CD4-positive, alpha-beta T cell treated with Interleukin-6 for 4 hours (primary cell): ENCODE measurements around the gene AXL.
A peak's percentile ranks its signal among the peaks of the same experiment; 100 is the strongest.
"Not testable (repeated sequence)": the region's sequence is repeated elsewhere in the genome, so short reads cannot be mapped to it uniquely, and the experiment has no call there.

Experiments used
- DNase-seq: peaks from one replicate; pipeline ENCODE4 v3.0.0-alpha.2; 2020; ENCODE audit warnings: mixed read lengths

Gene AXL

GRCh38 chr19:41206926-41207750 is 11.9 kb upstream of the AXL start:
- no peak for DNase-seq

DNA sequence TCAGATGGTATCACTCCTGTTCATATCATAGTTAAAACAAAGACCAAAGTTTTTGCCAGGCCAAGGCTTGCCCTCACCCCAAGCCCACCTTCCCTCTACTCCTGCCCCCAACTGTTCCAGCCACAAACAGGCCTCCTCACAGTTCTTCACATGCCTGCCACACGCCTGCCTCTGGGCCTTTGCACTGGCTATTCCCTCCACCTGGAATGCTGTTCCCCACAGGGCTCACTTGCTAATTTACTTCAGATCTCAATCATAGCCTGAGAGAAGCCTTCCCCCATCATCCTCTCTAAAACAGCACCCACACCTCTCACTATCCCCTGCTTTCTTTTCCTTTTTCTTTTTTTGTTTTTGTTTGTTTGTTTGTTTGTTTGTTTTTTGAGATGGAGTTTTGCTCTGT is 4.9 kb upstream of the AXL start:
- no peak for DNase-seq

GRCh38 chr19:41217741-41218140 is 1.3 kb upstream of the AXL start:
- DNase-seq = no peak

GRCh38 chr19:41218249-41218614 is 791 bp upstream of the AXL start:
- no peak for DNase-seq

DNA sequence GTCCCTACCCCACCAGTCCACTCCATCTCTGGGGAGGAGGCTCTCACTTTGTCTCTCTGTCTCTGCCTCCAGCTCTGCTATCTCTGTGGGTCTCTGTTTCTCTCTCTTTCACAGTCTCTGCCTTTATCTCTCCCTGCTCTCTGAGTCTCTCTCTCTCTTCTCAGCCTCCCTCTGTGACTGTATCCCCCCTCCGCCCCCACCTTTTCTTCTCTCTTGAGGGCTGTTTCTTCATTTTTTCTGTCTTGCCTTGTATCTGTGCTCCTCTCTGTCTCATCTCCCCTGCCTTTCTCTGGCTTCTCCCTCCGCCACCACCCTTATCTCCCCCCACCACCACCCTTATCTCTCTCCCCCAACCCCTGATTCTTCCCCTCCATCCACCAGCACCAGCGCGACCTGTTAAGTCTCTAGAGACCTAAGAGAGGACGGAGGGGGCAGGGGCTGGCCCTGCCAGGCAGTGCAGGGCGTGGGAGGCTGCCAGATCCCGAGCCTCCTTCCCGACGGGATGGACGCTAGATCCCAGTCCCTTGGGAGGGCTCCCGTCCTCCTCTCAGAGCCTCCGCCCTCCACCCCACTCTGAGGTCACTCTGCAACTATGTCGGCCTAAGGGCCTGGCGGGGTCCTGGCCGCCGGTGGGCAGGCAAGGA is 1.0 kb downstream of the AXL start:
- DNase-seq = no peak

DNA sequence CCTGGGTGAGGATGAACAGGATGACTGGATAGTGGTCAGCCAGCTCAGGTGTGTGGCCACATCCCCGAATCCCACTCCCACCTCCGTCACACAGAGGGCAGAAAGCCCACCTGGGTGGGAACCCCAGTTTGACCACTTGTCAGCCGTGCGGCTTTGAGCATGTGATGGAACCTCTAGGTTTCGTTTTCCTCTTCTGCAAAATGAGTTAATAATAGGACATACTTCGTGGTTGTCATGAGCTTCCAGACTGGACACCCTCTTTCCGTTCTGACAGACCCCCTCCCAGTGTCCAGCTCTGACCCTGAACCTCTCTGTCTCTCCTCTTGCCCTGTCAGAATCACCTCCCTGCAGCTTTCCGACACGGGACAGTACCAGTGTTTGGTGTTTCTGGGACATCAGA is 1.8 kb downstream of the AXL start:
- no peak for DNase-seq

DNA sequence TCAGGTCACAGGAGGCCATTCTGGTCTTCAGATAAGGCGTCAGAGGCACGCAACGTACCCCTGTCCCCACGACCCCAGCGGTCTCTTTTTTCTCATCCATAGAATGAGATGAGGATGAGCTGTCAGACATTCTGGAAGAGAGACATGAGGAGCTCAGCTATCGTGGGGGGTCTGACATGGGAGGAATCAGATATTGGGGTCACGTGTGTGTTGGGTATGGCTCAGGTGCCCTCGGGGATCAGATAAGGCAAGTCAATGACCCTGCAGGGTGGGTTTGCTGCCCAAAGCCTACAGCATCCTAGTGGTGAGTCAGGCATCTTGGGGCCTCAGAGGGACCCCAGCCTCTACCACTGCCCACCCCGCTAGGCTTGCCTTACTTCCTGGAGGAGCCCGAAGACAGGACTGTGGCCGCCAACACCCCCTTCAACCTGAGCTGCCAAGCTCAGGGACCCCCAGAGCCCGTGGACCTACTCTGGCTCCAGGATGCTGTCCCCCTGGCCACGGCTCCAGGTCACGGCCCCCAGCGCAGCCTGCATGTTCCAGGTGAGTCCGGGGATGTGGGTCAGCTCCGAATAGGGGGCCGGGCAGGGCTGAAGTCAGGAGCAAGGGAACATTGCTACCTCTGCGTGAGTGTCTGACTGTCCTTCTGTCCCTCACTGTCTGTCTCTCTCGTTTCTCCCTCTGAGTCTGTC is 2.6 kb downstream of the AXL start:
- no peak for DNase-seq

DNA sequence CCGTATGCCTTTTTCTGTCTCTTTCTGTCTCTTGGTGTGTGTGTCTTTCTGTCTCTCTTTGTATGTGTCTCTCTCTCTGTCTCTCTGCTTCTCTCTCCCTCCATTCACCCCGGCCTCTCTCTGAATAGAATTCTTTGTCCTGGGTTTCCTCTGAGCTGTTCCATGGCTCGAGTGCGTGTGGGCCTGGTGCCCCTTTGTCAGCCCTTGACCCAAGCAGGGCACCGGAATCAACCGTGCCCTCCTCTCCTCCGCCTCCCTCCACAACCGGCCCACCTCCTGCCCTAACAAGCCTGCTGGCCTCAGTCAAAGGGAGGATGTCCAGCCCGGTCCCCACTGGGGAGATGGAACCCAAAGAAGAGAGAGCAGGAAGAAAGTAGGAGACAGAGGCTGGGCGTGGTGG is 3.2 kb downstream of the AXL start:
- DNase-seq = no peak

DNA sequence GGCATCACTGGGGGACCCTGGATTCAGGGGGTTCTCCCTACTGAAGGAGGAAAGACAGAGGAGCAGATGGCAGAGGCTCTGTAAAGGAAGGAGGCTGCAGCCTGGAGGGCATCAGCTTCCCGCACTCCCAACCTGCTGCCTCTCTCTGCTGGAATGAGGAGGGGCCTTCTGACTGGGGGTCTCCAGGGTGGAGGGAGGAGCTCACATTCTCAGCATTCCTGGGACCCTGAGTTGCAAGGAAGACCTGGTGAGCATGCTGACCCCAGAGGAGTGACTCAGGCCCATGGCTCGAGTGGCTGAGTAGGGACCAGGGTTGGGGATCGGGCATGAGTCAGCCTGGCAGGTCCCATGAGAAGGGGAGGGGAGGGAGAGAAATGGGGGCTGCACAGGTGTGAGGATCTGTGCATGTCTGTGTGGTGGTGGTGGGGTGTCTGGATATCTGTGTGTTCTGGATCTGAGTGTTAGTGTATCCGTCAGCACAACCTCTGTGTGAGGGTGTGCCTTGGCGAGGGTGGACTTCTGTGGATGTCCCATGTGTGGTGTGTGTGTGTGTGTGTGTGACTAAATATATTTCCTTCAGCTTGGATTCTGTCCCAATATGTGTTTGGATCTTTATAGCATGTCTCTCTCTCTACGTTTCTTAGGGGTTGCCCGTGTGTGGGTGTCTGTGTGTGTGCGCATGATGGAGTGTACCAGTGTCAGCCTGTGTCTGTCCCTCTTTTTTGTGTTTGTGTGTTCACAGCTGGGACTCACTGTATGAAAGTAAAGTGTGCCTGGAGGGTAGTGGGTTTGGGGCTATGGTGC is 4.6 kb downstream of the AXL start:
- DNase-seq = no peak

DNA sequence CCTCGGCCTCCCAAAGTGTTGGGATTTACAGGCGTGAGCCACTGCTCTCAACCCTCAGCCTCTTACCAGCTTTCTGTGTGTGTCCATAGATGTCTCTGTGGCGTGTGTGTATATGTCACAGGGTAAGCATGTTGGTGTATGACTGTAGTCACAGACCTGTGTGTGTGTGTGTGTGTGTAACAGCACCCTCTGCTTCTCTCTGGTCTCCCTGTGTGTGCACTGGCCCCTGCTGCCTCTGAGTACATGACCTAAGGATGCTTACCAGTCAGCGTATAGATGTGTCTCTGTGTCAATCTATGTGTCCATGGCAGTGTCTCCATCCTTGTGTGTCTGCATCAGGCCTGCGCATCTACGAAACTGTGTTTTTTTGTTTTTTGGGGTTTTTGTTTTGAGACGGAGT is 5.6 kb downstream of the AXL start:
- DNase-seq = no peak

- DNase-seq = peak; percentile 46
Measured at GRCh38 chr19:41225238-41226052, 6.4 kb downstream of the AXL start.

- peak; percentile 58 for DNase-seq
Measured at GRCh38 chr19:41226053-41226873, 7.2 kb downstream of the AXL start.

GRCh38 chr19:41226874-41227390 is 7.9 kb downstream of the AXL start:
- no peak for DNase-seq

- DNase-seq = no peak
Measured at GRCh38 chr19:41228486-41228885, 9.5 kb downstream of the AXL start.

DNA sequence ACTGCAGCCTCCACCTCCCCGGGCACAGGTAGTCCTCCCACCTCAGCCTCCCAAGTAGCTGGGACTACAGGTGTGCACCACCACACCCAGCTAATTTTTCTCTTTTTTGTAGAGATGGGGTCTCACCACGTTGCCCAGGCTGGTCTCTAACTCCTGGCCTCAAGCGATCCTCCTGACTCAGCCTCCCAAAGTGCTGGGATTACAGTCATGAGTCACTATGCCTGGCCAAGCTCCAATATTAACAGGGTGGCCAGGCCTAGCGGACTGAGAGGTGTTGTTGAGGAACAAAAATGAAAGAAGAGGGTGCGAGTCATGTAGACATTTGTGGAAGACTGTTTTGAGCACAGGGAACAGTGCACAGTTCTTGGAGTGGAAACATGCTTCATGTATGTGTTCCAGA is 10.3 kb downstream of the AXL start:
- not testable (repeated sequence) for DNase-seq

- DNase-seq = no peak
Measured at GRCh38 chr19:41230067-41230857, 11.2 kb downstream of the AXL start.

DNA sequence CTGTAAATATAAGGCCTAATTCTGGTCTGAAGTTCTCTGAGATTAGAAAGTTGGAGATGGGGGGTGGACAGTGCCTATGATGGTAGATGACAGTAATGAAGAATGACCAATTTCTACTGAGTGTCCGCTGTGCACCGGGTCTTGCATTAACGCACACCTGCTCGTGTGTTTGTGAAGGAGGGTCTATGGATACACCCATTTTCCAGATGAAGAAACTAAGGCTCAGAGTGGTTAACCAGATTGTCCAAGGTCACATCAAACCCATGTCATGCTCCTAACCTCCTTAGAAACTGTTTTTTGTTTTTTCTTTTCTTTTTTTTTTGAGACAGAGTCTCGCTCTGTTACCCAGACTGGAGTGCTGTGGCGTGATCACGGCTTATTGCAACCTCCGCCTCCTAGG is 13.7 kb downstream of the AXL start:
- DNase-seq = no peak

- DNase-seq = no peak
Measured at GRCh38 chr19:41233748-41234240, 14.8 kb downstream of the AXL start.

DNA sequence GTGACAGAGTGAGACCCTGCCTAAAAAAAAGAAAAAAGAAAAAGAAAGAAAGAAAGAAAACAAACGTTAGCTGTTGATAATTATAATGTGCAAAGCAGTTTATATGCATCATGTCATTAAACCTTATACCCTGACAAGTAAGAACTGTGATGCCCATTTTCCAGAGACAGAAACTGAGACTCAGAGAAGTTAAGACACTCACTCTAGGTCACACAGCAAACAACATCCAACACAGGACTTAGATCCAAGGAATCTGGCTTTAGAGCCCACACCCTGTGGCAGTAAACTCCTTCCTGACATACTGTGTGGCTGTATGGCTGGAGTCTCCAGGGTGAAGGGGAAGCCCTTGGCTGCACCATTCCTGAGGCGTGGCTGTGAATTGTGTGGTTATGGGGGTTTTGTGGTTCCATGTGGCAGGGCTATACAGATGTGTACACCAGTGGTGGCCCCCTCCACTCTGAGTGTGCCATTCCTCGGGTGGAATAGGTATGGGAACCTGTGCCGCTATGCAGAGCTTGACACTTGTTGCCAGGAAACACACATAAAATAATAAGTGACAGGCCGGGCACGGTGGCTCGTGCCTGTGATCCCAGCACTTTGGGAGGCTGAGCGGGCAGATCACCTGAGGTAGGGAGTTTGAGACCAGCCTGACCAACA is 15.6 kb downstream of the AXL start:
- no peak for DNase-seq

GRCh38 chr19:41235480-41235879 is 16.5 kb downstream of the AXL start:
- no peak for DNase-seq
